HG03095 (cell line): Measurements from ENCODE around the gene C1orf141.
"Not testable (repeated sequence)": the region's sequence is repeated elsewhere in the genome, so short reads cannot be mapped to it uniquely, and the experiment has no call there.

Source experiments
- ATAC-seq: cut with Tn5 transposase; IDR thresholded peaks from one replicate; pipeline ENCODE4 v1.9.1; 2021; ENCODE audit warnings: moderate library complexity; ENCODE audit not compliant: unreplicated experiment

C1orf141 gene

DNA sequence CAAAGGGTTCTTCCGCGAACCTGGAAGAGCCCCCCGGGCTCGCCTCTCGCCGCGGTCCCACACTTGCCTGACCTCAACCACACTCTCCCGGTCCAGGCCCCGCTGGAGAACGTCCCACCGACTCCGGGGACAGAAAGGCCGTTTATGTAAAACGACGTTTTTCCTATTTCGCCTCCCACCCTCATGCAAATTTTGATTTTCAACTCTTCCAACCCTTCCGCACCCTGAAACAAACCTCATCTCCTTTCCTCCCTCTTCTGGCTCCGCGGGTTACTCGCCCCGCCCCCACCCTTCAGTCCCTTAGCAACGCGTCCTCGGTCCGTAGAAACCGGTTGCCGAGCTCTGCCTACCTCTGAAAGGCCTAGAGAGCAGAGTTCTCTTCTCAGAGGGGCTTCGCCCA lies at the start of gene C1orf141:
TSS of gene C1orf141 (minus strand) at position 276 of the 400 bp plus-strand sequence. CDS start 7,730 bp downstream, outside the sequence.
- ATAC-seq: no peak

DNA sequence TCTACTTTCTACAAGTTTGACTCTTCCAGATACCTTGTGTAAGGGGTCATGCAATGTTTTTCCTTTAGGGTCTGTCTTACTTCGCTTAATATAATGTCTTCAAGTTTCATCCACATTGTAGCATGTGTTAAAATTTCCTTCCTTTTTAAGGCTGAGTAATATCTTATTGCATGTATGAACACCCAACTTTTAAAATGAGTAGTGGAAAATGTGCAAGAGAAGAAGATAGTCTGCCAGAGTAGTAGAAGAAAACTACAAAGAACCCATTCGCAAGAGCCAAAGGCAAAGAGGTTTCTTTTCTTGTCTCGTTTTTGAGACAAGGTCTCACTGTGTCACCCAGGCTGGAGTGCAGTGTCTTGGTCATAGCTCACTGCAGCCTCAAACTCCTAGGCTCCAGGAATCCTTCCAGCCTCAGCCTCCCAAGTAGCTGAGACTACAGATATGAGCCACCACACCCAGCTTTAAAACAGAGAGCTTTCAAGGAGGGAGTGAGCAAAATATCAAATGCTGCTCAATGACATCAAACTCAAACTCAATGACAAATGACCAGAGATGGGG lies 40.8 kb upstream of the C1orf141 start:
- no peak for ATAC-seq

DNA sequence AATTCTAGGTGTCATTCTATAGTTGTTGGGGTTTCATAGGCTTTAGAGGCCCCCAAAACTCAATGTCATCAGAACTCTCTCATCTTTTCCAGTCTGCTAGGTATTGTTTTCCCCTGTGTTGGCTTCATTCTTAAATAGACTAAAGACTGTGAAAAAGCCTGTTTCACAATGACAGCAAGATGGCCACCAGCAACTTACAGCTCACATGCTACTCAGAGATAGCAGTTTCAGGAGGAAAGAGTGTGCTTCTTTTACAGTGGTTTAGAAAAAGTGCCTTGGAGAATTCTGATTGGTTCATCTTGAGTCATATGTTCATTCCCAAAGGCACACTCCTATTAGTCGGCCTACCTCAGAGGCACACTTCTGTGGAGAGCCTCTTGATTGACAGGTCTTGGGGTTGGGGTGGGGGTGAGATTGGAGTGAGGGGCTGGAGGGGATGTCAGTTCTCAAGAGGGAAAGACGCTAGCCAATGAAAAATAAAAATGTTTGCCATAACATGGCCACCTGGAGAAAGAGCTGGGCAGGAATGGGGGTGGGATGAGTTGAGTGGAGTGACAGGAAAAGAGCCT lies 40.0 kb upstream of the C1orf141 start:
- no peak for ATAC-seq

DNA sequence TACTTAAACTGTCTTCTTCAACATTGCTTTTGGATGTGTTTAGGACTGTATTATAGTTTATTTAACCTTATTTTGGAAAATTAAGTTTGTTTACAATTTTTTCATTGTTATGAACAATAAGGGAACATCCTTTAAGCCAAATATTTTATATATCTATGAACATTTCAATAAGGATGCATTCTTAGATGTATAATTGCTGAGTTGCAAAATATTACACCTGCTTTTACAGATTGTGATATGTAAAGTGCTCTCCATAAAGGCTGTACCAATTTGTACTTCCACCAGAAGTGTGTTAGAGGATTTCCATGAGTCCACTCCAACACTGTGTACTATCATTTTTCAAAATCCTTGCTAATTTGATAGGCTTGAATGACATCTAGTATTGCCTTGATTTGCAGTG lies 39.2 kb upstream of the C1orf141 start:
- ATAC-seq: no peak

DNA sequence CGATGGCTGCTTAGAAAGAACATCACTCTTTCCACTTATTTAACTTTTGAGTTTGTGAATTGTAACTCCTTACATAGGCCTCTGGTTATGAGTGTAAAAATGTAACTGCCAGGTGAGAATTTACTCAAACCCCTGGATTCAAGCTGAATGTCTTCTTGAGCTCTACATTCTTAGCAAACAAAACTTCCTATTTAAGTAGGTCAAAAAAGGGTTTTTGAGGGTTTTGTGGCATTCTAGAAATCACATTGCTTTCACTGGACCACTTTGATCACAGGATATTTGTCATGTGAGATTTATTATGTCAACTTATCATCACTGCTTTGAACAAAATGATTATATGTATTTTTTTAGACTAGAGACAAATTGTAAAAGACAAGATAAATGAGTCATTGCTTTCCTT lies 37.2 kb upstream of the C1orf141 start:
- ATAC-seq: no peak

DNA sequence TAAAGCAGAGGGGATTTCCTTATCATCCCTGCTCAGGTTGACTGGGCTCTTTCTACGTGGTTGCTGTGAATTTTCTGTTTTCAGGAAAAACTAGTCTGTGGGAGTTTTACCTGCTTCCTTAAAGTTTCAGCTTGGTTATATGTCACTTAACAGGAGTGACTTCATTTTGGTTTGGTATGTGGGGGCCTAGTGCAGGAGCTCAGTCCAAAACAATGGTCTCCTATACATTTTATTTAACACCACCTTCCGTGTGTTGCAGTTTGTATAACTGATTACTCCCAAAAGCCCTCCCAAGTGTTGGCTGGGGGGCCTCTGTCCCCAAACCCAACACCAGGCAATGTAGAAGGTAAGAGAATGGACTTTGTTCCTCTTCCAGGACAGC lies 36.8 kb upstream of the C1orf141 start:
- no peak for ATAC-seq

DNA sequence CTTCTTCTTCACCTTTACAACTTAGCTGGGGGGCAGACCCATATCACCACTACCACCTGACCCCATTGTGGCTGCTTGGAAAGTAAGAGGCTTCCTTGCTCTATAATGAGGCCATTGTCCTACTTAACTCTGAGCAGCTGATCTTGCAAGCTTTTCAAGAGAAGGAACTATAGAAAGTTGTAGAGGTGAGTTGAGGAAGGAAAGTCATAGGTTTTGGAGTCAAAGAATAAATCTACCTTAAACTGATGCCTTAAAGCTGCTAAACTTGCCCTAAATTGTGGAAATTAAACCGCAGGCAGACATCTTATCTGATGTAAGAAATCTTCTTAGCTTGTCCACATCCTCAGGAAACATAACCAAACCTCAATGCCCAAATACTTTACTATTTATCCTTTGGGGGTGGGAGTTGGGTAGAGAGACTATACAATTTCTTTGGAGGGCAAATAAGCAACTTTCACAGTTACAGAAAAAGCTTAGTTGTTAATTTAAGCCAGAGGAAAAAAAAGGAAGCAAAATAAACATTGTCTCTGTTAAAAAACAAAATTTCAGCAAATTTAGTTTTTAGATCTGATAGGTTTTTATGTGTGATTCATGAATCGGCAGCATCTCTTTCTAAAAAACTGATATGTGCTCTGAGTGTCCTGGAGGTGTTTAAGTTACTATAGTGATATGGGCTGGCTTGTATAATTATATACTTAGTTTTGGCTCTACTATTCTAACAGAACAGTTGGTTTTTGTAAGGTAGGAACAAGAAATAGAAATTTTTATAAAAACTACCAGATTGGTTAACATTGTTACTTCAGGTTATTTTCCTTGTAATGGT lies 36.2 kb upstream of the C1orf141 start:
- ATAC-seq: no peak

DNA sequence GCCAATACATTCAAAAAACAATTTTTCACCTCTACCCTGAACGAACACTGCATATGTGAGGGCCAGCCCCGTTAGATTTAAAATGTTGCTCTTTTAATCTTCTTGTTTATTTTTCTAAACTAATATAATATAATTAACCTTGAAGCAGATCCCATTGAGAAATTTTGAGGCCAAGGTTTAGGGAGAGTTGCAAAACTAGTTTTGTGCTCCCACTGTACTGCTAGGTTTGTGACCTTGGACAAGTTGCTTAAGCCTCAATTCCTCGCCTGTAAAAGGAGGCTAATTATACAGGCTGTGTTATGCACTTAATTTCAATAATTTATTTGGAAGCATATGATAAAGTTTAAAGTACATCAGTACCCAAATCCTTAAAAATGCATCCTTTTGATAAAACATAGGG lies 35.2 kb upstream of the C1orf141 start:
- ATAC-seq: no peak

DNA sequence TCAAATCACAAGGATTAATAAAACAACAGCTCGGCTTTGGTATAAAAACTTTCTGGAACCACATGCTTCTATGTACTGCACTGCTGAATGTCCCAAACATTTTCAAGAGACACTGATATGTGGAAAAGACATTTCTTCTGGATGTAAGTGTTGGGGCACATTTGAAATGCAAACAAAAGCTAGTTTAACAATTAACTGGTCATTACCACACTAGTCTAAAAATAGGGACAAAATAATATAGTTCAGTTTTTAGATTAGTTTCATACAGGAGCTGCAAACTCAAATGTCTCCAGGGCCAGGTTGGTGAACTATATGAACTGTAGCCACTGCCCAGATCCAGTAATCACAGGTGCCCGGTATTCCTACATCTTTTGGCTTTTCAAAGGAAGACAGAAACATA lies 34.7 kb upstream of the C1orf141 start:
- ATAC-seq: no peak

DNA sequence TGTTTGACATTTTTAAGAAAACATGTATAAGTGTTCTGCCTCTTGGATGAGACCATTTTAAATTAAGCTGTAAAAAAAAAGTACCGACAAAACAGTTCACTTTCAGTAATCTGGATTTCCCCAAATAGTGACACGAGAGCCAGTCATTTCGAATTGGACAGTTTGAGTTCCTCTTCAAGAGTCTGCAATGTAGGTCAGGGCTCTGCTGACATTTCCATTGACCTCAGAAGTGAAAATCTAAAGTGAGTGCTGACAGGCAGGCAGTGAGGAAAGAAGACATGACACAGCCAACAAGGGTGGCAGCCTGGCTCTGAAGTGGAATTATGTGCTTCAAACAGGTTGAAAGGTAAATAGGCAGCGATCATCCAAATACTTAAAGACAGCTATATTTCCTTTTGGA lies 31.4 kb upstream of the C1orf141 start, which contains the start of gene IL23R:
TSS of gene IL23R (plus strand) at position 259 of the 400 bp plus-strand sequence. CDS start 1,667 bp downstream, outside the sequence.
- ATAC-seq: peak; percentile 93

DNA sequence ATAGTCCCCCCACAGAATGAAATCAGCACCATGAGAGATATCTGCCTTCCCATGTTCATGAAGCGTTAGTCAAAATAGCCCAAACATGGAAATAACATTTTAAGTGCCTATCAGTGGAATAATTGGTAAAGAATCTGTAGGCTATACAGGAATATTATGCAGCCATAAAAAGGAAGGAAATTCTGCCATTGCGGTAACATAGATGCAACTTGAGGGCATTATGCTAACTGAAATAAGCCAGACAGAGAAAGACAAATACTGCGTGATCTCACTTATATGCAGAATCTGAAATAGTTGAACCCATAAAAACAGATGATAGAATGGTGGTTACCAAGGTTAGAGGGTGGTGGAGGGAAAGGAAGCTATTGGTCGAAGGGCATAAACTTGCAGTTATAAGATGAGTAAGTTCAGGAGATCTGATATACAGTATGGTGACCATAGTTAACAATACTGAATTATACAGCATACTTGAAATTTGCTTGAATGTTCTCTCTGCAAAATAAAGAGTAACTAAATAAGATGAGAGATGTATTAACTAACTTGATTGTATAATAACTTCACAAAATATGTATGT lies 30.8 kb upstream of the C1orf141 start:
- ATAC-seq: no peak

DNA sequence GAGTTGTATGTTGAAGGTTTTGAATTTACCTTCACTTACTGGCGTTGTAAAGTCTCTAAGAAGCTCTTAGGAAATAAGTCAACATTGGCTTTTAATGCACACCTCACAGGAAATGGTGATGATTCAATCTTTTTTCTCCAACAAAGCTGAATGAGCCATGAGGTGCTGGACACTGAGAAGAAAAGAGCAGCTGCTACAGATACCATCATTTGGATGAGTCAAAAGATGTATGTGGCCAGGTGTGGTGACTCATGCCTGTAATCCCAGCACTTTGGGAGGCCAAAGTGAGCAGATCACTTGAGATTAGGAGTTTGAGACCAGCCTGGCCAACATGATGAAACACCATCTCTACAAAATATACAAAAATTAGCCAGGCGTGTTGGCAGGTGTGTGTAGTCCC lies 28.2 kb upstream of the C1orf141 start:
- no peak for ATAC-seq

DNA sequence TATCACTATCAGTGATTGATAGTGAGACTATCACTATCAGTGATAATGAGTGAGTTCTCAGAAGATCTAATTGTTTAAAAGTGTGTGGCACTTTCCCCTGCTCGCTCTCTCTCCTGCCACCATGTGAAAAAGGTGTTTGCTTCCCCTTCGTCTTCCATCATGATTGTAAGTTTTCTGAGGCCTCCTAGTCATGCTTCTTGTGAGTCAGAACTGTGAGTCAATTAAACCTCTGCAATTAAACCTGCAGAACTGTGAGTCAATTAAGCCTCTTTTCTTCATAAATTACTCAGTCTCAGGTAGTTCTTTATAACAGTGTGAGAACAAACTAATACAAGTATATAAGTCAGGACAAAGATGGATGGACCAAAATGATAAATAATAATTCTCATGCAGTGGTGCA lies 24.5 kb upstream of the C1orf141 start:
- no peak for ATAC-seq

DNA sequence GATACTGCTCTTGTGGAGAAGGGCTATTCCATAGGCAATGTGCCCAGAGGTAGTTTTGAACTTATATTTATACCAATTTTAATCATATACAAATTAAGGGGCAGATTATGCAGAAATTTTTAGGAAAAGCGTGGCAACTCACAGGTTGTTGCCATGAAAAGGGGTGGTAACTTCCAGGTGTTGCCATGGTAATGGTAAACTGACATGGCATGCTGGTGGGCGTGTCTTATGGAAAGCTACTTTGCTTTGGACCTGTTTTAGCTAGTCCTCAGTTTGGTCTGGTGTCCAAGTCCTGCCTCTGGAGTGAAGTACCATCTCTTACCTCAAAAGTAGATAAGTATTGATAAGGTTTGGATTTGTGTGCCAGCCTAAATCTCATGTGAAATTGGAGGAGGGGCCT lies 23.6 kb upstream of the C1orf141 start:
- no peak for ATAC-seq

DNA sequence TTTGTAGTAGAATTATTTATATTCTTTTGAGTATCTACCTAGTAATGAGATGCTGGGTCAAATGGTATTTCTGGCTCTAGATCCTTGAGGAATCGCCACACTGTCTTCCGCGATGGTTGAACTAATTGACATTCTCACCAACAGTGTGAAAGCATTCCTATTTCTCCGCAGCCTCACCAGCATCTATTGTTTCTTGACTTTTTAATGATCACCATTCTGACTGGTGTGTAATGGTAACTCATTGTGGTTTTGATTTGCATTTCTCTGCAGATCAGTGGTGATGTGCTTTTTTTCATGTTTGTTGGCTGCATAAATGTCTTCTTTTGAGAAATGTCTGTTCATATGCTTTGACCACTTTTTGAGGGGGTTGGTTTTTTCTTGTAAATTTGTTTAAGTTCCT lies 16.2 kb upstream of the C1orf141 start:
- no peak for ATAC-seq

DNA sequence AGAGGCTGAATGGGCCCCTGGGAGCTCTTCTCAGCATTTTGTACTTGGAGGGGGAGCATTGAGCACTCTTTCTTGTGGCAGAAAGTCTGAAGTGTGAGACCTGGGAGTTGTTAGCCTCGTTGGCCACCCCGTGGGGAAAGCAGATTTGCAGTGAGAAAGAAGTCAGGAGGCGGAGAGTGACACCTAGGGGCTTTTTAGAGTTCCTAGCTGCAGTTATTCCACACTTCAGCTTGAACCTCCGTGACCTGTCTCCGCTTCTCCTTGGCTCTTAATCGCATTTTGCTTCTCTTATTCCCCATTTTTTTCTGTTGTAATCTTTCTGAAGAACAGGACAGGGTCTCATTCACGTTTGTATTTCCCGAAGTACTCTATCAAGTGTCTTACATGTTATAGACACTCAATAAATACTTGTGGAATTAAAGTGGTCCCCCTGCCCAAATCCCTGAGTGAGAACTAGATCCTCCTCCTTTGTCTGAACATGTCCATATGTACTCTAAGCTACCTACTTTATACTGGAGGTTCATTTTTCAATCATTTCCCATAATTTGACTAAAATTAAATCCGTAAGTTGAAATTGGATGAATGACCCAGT lies 14.5 kb upstream of the C1orf141 start:
- ATAC-seq: peak; percentile 96

DNA sequence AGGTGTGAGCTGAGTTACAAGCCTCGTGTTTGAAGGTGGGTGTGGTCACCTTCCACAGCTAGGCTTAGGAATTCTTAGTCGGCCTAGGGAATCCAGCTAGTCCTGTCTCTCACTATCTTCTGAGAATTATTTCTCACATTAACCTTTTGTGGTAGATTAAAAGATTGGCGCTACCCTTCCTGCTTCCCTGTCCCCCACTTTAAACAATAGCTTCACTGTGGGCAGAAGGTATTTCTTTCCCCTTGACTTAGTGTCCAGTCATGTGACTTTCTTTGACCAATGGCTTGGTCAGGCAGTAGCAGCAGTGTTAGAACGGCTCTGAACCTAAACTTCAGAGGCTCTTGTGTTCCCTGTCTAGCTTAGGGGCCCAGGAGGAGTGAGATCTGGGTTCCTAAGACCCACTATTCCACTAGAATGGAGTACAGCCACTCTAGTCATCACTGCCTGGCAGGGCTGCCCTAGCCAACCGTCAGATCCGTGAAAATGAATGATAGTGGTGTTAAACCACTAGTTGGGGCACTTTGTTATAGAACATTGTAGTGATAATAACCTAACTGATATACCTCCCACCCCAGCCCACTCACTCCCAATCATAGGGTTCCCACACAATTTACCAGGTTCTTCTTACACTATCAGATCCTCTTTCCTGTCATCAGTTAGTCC lies 13.9 kb upstream of the C1orf141 start:
- ATAC-seq: peak; percentile 19

DNA sequence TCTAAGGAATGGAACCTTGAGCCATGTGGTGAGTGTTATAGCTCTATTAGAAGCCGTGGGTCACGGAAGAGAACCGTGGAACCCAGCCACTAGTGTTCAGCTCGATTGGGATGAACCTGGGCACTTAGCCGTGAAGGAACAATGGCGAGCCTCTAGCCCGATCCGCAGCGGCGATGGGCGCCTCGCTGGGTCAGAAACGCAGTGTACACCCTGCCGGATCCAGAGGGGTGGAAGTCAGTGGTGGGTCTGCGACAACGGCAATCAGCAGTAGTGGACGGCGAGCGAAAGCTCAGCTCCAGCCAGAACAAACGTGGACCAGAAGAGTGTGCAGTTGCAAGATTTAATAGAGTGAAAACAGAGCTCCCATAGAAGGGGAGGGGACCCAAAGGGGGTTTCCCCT lies 13.2 kb upstream of the C1orf141 start:
- not testable (repeated sequence) for ATAC-seq

DNA sequence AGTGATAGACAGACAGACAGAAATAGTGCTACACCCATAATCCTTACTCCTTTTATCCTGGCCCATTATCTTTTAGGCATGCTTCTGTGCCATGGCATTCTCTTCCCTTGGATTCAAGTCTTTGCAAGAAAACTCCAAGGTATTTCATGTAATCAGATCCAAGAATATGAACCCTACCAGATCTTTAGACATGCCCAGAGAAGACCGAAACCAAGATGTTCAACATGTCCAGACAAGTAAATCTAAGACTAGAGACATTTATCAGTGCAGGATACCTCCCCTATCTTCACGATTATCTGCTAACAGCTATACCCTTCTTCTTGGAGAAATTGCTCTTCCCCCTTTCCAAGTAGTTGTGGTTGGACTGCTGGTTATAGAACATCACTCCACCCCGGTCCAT lies 11.8 kb upstream of the C1orf141 start:
- no peak for ATAC-seq

DNA sequence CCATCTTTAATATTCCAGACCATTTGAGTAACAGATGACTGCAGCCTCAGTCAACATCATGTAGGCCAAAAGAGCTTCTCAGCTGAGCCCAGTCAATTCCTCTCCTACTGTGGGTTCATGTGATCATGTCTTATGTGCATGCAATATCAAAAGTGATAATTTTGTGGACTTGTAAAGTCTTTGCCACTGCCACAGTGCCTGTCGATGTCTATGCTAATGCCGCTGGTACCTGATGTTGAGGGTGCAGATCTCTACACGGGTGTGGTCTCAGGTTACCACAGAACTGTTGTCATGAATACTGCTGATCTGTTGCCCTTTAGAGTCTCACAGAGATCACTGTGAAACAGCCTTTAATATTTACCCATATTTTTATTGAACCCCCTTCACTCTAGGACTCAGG lies 11.3 kb upstream of the C1orf141 start:
- no peak for ATAC-seq

DNA sequence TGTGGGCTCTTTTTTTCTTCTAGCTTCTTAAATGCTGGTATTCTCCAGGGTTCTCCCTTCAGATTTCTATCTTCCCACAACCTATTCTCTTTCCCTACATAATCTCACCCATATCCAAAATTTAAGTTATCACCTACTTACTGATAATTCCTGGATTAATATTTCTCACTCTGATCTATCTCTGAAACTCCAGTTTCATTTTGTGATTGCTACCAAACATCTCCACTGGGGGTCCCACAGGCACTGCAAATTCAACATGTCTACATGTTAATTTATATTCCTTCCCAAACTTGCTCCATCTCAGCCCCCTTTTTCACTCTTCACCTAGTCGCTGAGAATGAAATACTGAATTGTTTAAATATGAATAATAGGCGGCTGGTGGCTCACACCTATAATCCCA lies 9.9 kb upstream of the C1orf141 start:
- no peak for ATAC-seq
